RWPE2 (cell line): ENCODE results near the gene RNU7-1.

Experiments used
- ATAC-seq: fragments of 200-7000 bp; cut with Tn5 transposase; 3 replicates; pipeline ENCODE4 v1.9.1; 2021; ENCODE audit warnings: low read depth
- DNase-seq: peaks from one replicate; pipeline ENCODE4 v3.0.0-alpha.2; 2020; ENCODE audit warnings: low spot score
- H3K27ac ChIP-seq: fragments of 450-650 bp; 2 replicates; pipeline ENCODE4 v1.5.1; 2017; ENCODE audit warnings: mild to moderate bottlenecking; ENCODE audit not compliant: poor library complexity, severe bottlenecking
- H3K27me3 ChIP-seq: fragments of 250-450 bp; sonication (Bioruptor Pico); 2 replicates; pipeline ENCODE4 v1.5.1; 2021; ENCODE audit warnings: mild to moderate bottlenecking, moderate library complexity; ENCODE audit not compliant: insufficient read depth, poor library complexity, severe bottlenecking
- H3K36me3 ChIP-seq: fragments of 250-450 bp; sonication (Bioruptor Pico); 2 replicates; pipeline ENCODE4 v1.5.1; 2020; ENCODE audit warnings: low read depth, mild to moderate bottlenecking, moderate library complexity
- H3K4me1 ChIP-seq: fragments of 250-450 bp; sonication (Bioruptor Pico); 2 replicates; pipeline ENCODE4 v1.5.1; 2021; ENCODE audit warnings: mild to moderate bottlenecking, moderate library complexity; ENCODE audit not compliant: insufficient read depth, poor library complexity, severe bottlenecking
- H3K4me3 ChIP-seq: fragments of 250-450 bp; sonication (Bioruptor Pico); 2 replicates; pipeline ENCODE4 v1.5.1; 2021; ENCODE audit warnings: mild to moderate bottlenecking, moderate library complexity; ENCODE audit not compliant: severe bottlenecking
- H3K9me3 ChIP-seq: fragments of 250-450 bp; sonication (Bioruptor Pico); 2 replicates; pipeline ENCODE4 v1.5.1; 2021; ENCODE audit warnings: mild to moderate bottlenecking, moderate library complexity; ENCODE audit not compliant: severe bottlenecking
- CTCF ChIP-seq: fragments of 450-650 bp; IDR thresholded peaks from one replicate; pipeline ENCODE4 v1.5.1; 2017; ENCODE audit warnings: mild to moderate bottlenecking, moderate library complexity; ENCODE audit not compliant: poor library complexity, severe bottlenecking

Gene RNU7-1

GRCh38 chr12:6974180-6974579, 30.6 kb downstream of the RNU7-1 start:
- no peak for ATAC-seq
- no peak for DNase-seq
- Histone ChIP-seq H3K9me3 (no peaks in the 10 kb centered on the region), H3K36me3 (peaks cover 62% of the 10 kb centered on the region), H3K27me3 (no peaks in the 10 kb centered on the region), H3K4me1 (peaks cover 2% of the 10 kb centered on the region), H3K4me3 (no peak overlapping the region), H3K27ac (no peak overlapping the region)
- TF ChIP-seq CTCF: no peak

- H3K4me3 ChIP-seq: no peak overlapping the region
- TF ChIP-seq CTCF: no peak
- H3K36me3 ChIP-seq: peaks cover 58% of the 10 kb centered on the region
- no peaks in the 10 kb centered on the region for H3K27me3 ChIP-seq
- DNase-seq (no peak), ATAC-seq (no peak)
- no peaks in the 10 kb centered on the region for H3K4me1 ChIP-seq
- no peak overlapping the region for H3K27ac ChIP-seq
- no peaks in the 10 kb centered on the region for H3K9me3 ChIP-seq
Measured at GRCh38 chr12:6975297-6976032, 31.8 kb downstream of the RNU7-1 start.

- ATAC-seq: no peak
- H3K27ac ChIP-seq: no peak overlapping the region
- no peak for TF ChIP-seq CTCF
- H3K9me3 ChIP-seq: no peaks in the 10 kb centered on the region
- peaks cover 67% of the 10 kb centered on the region for H3K36me3 ChIP-seq
- DNase-seq: no peak
- no peak overlapping the region for H3K4me3 ChIP-seq
- no peaks in the 10 kb centered on the region for H3K4me1 ChIP-seq
- no peaks in the 10 kb centered on the region for H3K27me3 ChIP-seq
Measured at GRCh38 chr12:6977653-6978052, 34.0 kb downstream of the RNU7-1 start.

- TF ChIP-seq CTCF: no peak
- no peaks in the 10 kb centered on the region for H3K9me3 ChIP-seq
- peaks cover 72% of the 10 kb centered on the region for H3K36me3 ChIP-seq
- no peaks in the 10 kb centered on the region for H3K4me1 ChIP-seq
- ATAC-seq: no peak
- no peak overlapping the region for H3K27ac ChIP-seq
- DNase-seq: no peak
- no peaks in the 10 kb centered on the region for H3K27me3 ChIP-seq
- no peak overlapping the region for H3K4me3 ChIP-seq
Measured at GRCh38 chr12:6978188-6978587, 34.6 kb downstream of the RNU7-1 start.

GRCh38 chr12:6978611-6979011, 35.0 kb downstream of the RNU7-1 start:
- H3K9me3 ChIP-seq: no peaks in the 10 kb centered on the region
- peaks cover 69% of the 10 kb centered on the region for H3K36me3 ChIP-seq
- H3K27me3 ChIP-seq: no peaks in the 10 kb centered on the region
- H3K27ac ChIP-seq: peak overlapping the region; percentile 2
- DNase-seq: no peak
- H3K4me1 ChIP-seq: no peaks in the 10 kb centered on the region
- H3K4me3 ChIP-seq: no peak overlapping the region
- ATAC-seq: no peak
- TF ChIP-seq CTCF: no peak
